ENCODE data around the gene CRTC2.

- TF ChIP-seq POLR2A (IDR thresholded peaks at IDR 0.05; ENCODE audit: borderline replicate concordance, extremely low read depth, insufficient read depth, insufficient read length) (no peak), CTCF (IDR thresholded peaks at IDR 0.05 in 2 of 3, conservative IDR thresholded peaks at IDR 0.05 in 1 of 3; ENCODE audit: borderline replicate concordance in 1 of 3, insufficient read depth in 1 of 3, low read depth in 2 of 3, low read length in 2 of 3) (no peak), POLR2AphosphoS5 (IDR thresholded peaks at IDR 0.05; ENCODE audit: low read depth, low read length) (no peak), YY1 (IDR thresholded peaks at IDR 0.05; ENCODE audit: extremely low read depth, insufficient replicate concordance, low read depth, low read length) (no peak), ZBTB33 (IDR thresholded peaks at IDR 0.05; ENCODE audit: extremely low read depth, insufficient replicate concordance, low read length) (no peak), CEBPB (IDR thresholded peaks at IDR 0.05; ENCODE audit: low read depth) (no peak), RAD21 (IDR thresholded peaks at IDR 0.05; ENCODE audit: low read depth) (no peak), EZH2phosphoT487 (IDR thresholded peaks at IDR 0.05; ENCODE audit: borderline replicate concordance) (no peak), EZH2 (IDR thresholded peaks at IDR 0.05) (no peak), ZNF274 (IDR thresholded peaks at IDR 0.05; ENCODE audit: low read depth, low read length) (no peak)
Observed at GRCh38 chr1:153960206-153960605, 1.8 kb upstream of the CRTC2 start.
